Mesendoderm (in vitro differentiated cells): ENCODE measurements around the gene SLA2.
A peak's percentile ranks its signal among the peaks of the same experiment; 100 is the strongest.

Experiments used
- DNase-seq: peaks from one replicate; pipeline ENCODE4 v3.0.0; 2013
- H2AK5ac ChIP-seq: 2 replicates; pipeline ENCODE4 v1.6.1; 2013; ENCODE audit warnings: low read length, inconsistent platforms
- H2BK120ac ChIP-seq: 2 replicates; pipeline ENCODE4 v1.6.1; 2013; ENCODE audit warnings: low read depth, mild to moderate bottlenecking, low read length, moderate library complexity, mixed read lengths
- H2BK15ac ChIP-seq: replicated peaks from 2 replicates; pipeline ENCODE4 v1.6.1; 2013; ENCODE audit warnings: low read depth, mild to moderate bottlenecking, moderate library complexity
- H2BK5ac ChIP-seq: 2 replicates; pipeline ENCODE4 v1.6.1; 2013; ENCODE audit warnings: low read length, inconsistent platforms
- H3K18ac ChIP-seq: 2 replicates; pipeline ENCODE4 v1.6.1; 2013; ENCODE audit warnings: mild to moderate bottlenecking, low read length, mixed read lengths
- H3K23ac ChIP-seq: one replicate; pipeline ENCODE4 v1.6.1; 2013; ENCODE audit warnings: low read length
- H3K27ac ChIP-seq: 2 replicates; pipeline ENCODE4 v1.5.1; 2013; ENCODE audit warnings: low read depth, mild to moderate bottlenecking, inconsistent platforms, low read length, moderate library complexity
- H3K27me3 ChIP-seq: 2 replicates; pipeline ENCODE4 v1.6.1; 2013; ENCODE audit warnings: low read length, control low read depth, mild to moderate bottlenecking, inconsistent platforms; ENCODE audit not compliant: insufficient read depth, poor library complexity
- H3K36me3 ChIP-seq: 2 replicates; pipeline ENCODE4 v1.6.1; 2013; ENCODE audit warnings: low read length, inconsistent platforms; ENCODE audit not compliant: control insufficient read depth, insufficient read depth
- H3K4ac ChIP-seq: one replicate; pipeline ENCODE4 v1.6.1; 2013; ENCODE audit warnings: low read depth, mild to moderate bottlenecking, low read length, moderate library complexity
- H3K4me1 ChIP-seq: 2 replicates; pipeline ENCODE4 v1.6.1; 2013; ENCODE audit warnings: low read depth, low read length, inconsistent platforms; ENCODE audit not compliant: control insufficient read depth
- H3K4me2 ChIP-seq: 2 replicates; pipeline ENCODE4 v1.6.1; 2013; ENCODE audit warnings: low read length
- H3K4me3 ChIP-seq: 2 replicates; pipeline ENCODE4 v1.5.1; 2013; ENCODE audit warnings: mild to moderate bottlenecking, low read length
- H3K56ac ChIP-seq: one replicate; pipeline ENCODE4 v1.6.1; 2013; ENCODE audit warnings: low read length
- H3K79me1 ChIP-seq: 2 replicates; pipeline ENCODE4 v1.6.1; 2013; ENCODE audit warnings: low read length, inconsistent platforms
- H3K79me2 ChIP-seq: 2 replicates; pipeline ENCODE4 v1.6.1; 2013; ENCODE audit warnings: mild to moderate bottlenecking, low read length; ENCODE audit not compliant: control insufficient read depth, insufficient read depth
- H3K9ac ChIP-seq: 2 replicates; pipeline ENCODE4 v1.6.1; 2013; ENCODE audit warnings: low read length, inconsistent platforms
- H4K5ac ChIP-seq: one replicate; pipeline ENCODE4 v1.6.1; 2013; ENCODE audit warnings: low read length
- H4K8ac ChIP-seq: one replicate; pipeline ENCODE4 v1.6.1; 2013; ENCODE audit warnings: low read depth, mild to moderate bottlenecking, control low read depth, low read length, moderate library complexity
- WGBS: extraction: QIAGEN DNeasy Blood & Tissue Kit; methylation state at CpG from one replicate; pipeline ENCODE4 v1.1.7; 2013; ENCODE audit warnings: low lambda C conversion rate, missing lambda C conversion rate; ENCODE audit not compliant: insufficient coverage; ENCODE audit errors: extremely low coverage; 5-methylcytosine and 5-hydroxymethylcytosine counted together

The SLA2 gene

DNA sequence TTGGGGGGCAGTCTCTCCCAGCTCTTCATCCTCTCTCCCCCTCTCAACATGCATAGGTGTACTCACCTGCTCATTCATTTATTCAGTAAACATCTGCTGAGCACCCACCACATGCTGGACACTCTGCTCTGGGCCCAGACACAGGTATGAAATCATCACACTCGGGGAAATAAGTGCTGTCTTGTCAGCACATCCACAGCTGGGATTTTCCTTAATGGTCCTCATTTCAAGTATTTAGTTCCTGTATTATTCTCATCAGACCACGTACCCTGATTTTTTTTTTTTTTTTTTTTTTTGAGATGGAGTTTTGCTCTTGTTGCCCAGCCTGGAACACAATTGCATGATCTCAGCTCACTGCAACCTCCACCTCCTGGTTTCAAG lies 21.1 kb downstream of the SLA2 start:
- H4K5ac ChIP-seq: no peak overlapping the region
- H3K4me1 ChIP-seq: no peaks in the 10 kb centered on the region
- no peak for DNase-seq
- no peaks in the 10 kb centered on the region for H3K27me3 ChIP-seq
- WGBS: no CpG with 5 or more reads among the region's 2 CpGs
- H2BK5ac ChIP-seq: no peak overlapping the region
- no peak overlapping the region for H3K4me3 ChIP-seq
- no peak overlapping the region for H3K4ac ChIP-seq
- H2BK120ac ChIP-seq: no peak overlapping the region
- no peak overlapping the region for H3K23ac ChIP-seq
- no peak overlapping the region for H3K56ac ChIP-seq
- no peaks in the 10 kb centered on the region for H3K79me2 ChIP-seq
- H3K9ac ChIP-seq: no peak overlapping the region
- no peak overlapping the region for H3K18ac ChIP-seq
- no peak overlapping the region for H3K27ac ChIP-seq
- no peaks in the 10 kb centered on the region for H3K79me1 ChIP-seq
- H3K36me3 ChIP-seq: no peaks in the 10 kb centered on the region
- H2AK5ac ChIP-seq: no peak overlapping the region
- H4K8ac ChIP-seq: no peak overlapping the region
- no peak overlapping the region for H3K4me2 ChIP-seq
- H2BK15ac ChIP-seq: no peak overlapping the region

DNA sequence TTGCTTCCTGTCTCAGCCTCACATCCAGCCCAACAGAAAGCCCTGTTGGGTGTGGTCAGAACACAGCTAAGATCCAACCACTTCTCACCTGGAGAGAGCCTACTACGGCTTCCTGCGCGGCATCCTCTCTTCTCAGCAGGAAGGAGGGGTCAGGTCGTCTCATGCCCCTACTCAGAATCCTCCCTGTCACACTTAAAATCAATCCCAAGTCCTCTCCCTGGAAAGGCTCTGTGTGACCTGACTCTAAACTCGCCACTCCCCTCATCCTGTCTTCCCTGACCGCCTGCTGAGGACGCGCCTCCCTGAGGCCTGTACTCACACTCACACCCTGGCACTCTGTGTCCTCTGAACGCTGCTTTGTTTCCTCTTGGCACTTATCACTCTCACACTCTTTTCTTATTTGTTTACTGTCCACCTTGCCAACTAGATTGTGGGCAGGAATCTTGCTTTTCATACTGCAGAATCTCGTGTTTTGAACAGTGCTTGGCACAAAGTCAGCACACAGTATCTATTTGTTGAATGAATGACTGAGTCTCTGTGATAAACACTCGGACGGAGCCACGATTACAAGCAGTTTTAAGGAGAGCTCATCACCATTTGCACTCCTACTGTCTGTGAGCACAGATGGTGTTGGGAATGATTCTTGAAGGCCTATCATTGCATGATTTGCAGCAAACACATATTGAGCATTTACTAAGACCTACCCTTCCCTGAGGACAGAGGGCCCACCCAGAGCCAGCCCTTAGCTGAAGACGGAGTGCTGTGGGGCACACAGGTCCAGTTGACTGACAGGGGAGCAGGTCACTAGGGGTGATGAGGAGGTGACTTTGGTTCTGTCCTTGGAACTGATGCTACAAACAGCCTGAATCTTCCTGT lies 21.7 kb downstream of the SLA2 start:
- Histone ChIP-seq H3K27me3 (no peaks in the 10 kb centered on the region), H3K79me2 (no peaks in the 10 kb centered on the region), H3K4me3 (no peak overlapping the region), H3K27ac (no peak overlapping the region), H4K8ac (no peak overlapping the region), H3K4ac (no peak overlapping the region), H2BK120ac (no peak overlapping the region), H3K56ac (no peak overlapping the region), H3K18ac (no peak overlapping the region), H3K79me1 (no peaks in the 10 kb centered on the region), H3K4me2 (no peak overlapping the region), H3K36me3 (no peaks in the 10 kb centered on the region), H2AK5ac (no peak overlapping the region), H4K5ac (no peak overlapping the region), H3K23ac (no peak overlapping the region), H2BK15ac (no peak overlapping the region), H3K4me1 (no peaks in the 10 kb centered on the region), H3K9ac (no peak overlapping the region), H2BK5ac (no peak overlapping the region)
- peak; percentile 45 for DNase-seq
- no CpG with 5 or more reads among the region's 14 CpGs for WGBS

DNA sequence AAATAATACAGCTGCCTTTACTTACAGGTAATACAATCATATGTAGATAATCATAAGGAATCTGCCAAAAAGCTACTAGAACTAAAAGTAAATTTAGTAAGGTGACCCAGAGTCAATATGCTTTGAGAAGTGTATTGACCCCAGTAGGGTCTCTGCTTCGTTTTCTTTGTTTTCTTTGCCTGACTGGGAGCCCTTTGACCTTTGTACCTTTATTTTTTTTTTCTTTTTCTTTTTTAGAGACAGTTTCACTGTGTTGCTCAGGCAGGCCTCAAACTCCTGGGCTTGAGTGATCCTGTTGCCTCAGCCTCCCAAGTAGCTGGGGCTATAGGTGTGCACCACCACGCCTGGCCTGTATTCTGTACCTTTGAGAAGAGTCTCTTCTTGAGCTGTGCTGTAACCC lies 22.6 kb downstream of the SLA2 start:
- Histone ChIP-seq H3K4me1 (no peaks in the 10 kb centered on the region), H2BK15ac (no peak overlapping the region), H2BK120ac (no peak overlapping the region), H3K56ac (no peak overlapping the region), H4K5ac (no peak overlapping the region), H3K4me2 (no peak overlapping the region), H3K23ac (no peak overlapping the region), H3K9ac (no peak overlapping the region), H3K4ac (no peak overlapping the region), H3K79me2 (no peaks in the 10 kb centered on the region), H3K18ac (no peak overlapping the region), H4K8ac (no peak overlapping the region), H3K36me3 (no peaks in the 10 kb centered on the region), H3K79me1 (no peaks in the 10 kb centered on the region), H3K4me3 (no peak overlapping the region), H3K27ac (no peak overlapping the region), H2BK5ac (no peak overlapping the region), H3K27me3 (no peaks in the 10 kb centered on the region), H2AK5ac (no peak overlapping the region)
- no CpG with 5 or more reads among the region's 2 CpGs for WGBS
- no peak for DNase-seq

DNA sequence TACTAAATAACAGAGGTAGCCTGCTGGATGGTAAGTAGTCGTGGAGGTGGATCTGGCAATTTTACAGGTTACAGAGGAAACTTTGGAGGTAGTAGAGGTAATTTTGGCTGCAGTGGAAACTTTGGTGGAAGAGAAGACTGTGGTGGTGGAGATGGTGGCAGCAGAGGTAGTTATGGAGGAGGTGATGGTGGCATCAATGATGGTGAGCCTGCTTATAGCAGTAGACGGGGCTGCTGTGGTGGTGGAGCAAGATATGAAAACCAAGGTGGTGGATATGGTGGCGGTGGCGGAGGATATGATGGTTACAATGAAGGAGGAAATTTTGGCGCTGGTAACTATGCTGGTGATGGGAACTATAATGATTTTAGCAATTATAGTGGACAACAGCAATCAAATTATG lies 25.1 kb downstream of the SLA2 start:
- Histone ChIP-seq H3K23ac (no peak overlapping the region), H3K79me2 (no peaks in the 10 kb centered on the region), H3K4me3 (no peak overlapping the region), H3K36me3 (no peaks in the 10 kb centered on the region), H3K27me3 (no peaks in the 10 kb centered on the region), H4K5ac (no peak overlapping the region), H3K4ac (no peak overlapping the region), H3K18ac (no peak overlapping the region), H3K9ac (no peak overlapping the region), H3K4me1 (no peaks in the 10 kb centered on the region), H2BK5ac (no peak overlapping the region), H3K27ac (no peak overlapping the region), H4K8ac (no peak overlapping the region), H2BK15ac (no peak overlapping the region), H2AK5ac (no peak overlapping the region), H3K56ac (no peak overlapping the region), H3K4me2 (no peak overlapping the region), H2BK120ac (no peak overlapping the region), H3K79me1 (no peaks in the 10 kb centered on the region)
- no peak for DNase-seq
- WGBS: no CpG with 5 or more reads among the region's 5 CpGs

DNA sequence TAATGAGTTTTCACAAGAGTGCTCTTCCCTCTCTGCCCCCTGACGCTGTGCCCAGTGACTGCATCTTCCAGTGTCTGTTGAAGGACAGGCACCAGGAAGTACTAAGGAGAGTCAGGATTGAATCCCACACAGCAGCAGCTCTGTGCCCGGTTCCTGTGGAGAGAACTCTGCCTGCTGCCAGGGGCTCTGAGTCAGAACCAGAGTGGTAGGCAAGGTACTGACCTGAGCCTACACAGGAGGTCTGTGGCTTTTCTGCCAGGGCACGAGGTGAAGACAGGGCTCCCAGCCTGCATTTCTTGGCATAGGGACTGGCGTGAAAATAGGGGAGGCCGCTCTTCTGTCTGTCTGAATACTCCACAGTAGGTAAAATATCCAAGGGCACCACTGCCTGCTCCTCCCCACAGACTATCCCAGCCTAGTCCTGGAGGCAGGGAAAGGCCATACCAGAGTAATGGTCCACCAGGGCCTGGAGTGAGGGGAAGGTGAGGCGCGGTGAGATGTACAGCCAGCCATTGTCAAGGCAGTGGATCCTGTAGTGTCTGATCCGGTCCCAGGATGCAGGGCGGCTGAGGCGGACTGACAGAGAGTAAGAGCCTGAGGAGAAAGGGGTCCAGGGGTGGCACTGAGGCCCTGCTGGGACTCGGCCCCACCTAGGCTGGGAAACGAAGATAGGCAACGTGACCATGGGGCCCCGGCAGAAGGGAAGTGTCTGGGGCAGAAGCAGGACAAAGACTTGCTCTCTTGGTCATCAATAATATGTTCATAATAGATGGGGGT lies 31.0 kb downstream of the SLA2 start:
- Histone ChIP-seq H3K27ac (no peak overlapping the region), H3K56ac (no peak overlapping the region), H3K9ac (no peak overlapping the region), H3K79me1 (no peaks in the 10 kb centered on the region), H3K18ac (no peak overlapping the region), H3K4me2 (no peak overlapping the region), H2AK5ac (no peak overlapping the region), H3K4me1 (no peaks in the 10 kb centered on the region), H3K27me3 (no peaks in the 10 kb centered on the region), H3K79me2 (no peaks in the 10 kb centered on the region), H2BK15ac (no peak overlapping the region), H4K5ac (no peak overlapping the region), H3K23ac (no peak overlapping the region), H3K36me3 (peaks cover 21% of the 10 kb centered on the region), H2BK120ac (no peak overlapping the region), H3K4me3 (no peak overlapping the region), H3K4ac (no peak overlapping the region), H2BK5ac (no peak overlapping the region), H4K8ac (no peak overlapping the region)
- no peak for DNase-seq
- no CpG with 5 or more reads among the region's 14 CpGs for WGBS
